HAP-1 (cell line): ENCODE results near the gene BBS9.
"Not testable (repeated sequence)": the region's sequence is repeated elsewhere in the genome, so short reads cannot be mapped to it uniquely, and the experiment has no call there.

Experiments used
- DNase-seq, 2 experiments: peaks; one replicate each; pipeline ENCODE4 v3.0.0-alpha.2; 2016 to 2020; ENCODE audit warnings: low spot score in 2 of 2
- H3K27me3 ChIP-seq: fragments of 250-450 bp; sonication (Bioruptor Pico); 2 replicates; pipeline ENCODE4 v1.5.1; 2020; ENCODE audit warnings: low read depth, mild to moderate bottlenecking, moderate library complexity
- H3K36me3 ChIP-seq: fragments of 250-450 bp; sonication (Bioruptor Pico); replicated peaks from 2 replicates; pipeline ENCODE4 v1.5.1; 2020; ENCODE audit warnings: mild to moderate bottlenecking
- H3K4me1 ChIP-seq: fragments of 250-450 bp; sonication (Bioruptor Pico); 2 replicates; pipeline ENCODE4 v1.5.1; 2020; ENCODE audit warnings: mild to moderate bottlenecking
- H3K4me3 ChIP-seq: fragments of 250-450 bp; sonication (Bioruptor Pico); 2 replicates; pipeline ENCODE4 v1.5.1; 2020; ENCODE audit warnings: mild to moderate bottlenecking, moderate library complexity
- H3K9me3 ChIP-seq: fragments of 250-450 bp; sonication (Bioruptor Pico); 2 replicates; pipeline ENCODE4 v1.5.1; 2020; ENCODE audit warnings: mild to moderate bottlenecking, moderate library complexity
- in situ Hi-C: fragments of 300-500 bp; cut with MboI; formaldehyde crosslinking; loops from 3 replicates; pipeline ENCODE4 v1.14.3; 2020; ENCODE audit warnings: low sequenced_read_pairs, inconsistent platforms, mixed read lengths

Gene BBS9

DNA sequence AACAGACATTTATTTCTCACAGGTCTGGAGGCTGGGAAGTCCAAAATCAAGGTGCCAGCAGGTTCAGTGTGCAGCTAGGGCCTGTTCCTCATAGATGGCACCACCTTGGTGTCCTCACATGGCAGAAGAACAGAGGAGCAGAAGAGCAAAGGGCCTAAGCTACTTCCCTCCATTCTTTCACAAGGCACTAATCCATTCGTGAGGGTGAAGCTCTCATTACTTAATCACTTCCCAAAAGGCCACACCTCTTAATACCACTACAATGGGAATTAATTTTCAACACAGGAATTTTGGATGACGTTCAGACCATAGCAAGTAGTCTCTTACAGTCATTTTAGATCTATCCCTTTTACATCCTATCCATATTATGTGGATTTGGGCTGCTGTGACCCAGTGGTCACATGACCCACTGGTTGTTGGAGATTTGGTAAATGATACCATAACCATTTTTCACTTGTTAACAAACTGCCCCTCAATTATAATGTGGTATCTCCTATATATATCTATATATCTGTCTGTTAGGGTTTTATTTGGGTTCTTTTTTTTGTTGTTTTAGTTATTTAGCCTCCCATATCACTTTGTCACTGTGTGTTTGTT is 63.4 kb downstream of the BBS9 start:
- Histone ChIP-seq H3K4me3 (no peak overlapping the region), H3K9me3 (no peaks in the 10 kb centered on the region), H3K36me3 (no peaks in the 10 kb centered on the region), H3K4me1 (no peaks in the 10 kb centered on the region), H3K27me3 (peaks cover 12% of the 10 kb centered on the region)
- in situ Hi-C loops, result no loop called here
- no peak for DNase-seq

DNA sequence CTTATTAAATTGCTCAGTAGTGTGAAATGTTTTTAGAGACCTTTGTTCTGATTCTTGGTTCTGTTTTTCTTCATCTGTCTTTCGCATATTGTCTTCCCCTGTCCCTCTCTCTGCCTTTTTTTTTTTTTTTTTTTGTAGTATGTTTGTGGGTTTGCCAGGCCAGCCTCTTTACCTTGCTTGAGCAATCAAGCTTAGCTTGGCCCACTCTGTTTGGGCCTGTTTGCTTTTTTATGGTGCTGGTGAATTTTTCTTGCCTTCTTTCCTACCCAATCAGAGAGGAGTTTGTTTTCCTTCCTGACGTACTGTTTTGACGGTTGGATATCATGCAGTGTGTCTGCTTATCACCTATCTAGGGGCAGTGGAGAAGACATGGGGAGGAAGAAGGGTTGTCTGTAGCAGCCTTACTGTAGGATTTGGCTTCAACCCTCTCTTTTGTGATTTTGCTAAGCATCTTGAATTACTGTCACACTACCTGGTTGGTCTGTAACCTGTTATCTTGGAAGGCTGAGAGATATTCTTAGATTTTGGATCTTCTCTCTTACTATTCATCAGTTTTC is 64.0 kb downstream of the BBS9 start:
- in situ Hi-C loops, result no loop called here
- H3K27me3 ChIP-seq, result peaks cover 12% of the 10 kb centered on the region
- H3K4me3 ChIP-seq, result no peak overlapping the region
- H3K36me3 ChIP-seq, result no peaks in the 10 kb centered on the region
- H3K9me3 ChIP-seq, result no peaks in the 10 kb centered on the region
- no peak for DNase-seq
- no peaks in the 10 kb centered on the region for H3K4me1 ChIP-seq

DNA sequence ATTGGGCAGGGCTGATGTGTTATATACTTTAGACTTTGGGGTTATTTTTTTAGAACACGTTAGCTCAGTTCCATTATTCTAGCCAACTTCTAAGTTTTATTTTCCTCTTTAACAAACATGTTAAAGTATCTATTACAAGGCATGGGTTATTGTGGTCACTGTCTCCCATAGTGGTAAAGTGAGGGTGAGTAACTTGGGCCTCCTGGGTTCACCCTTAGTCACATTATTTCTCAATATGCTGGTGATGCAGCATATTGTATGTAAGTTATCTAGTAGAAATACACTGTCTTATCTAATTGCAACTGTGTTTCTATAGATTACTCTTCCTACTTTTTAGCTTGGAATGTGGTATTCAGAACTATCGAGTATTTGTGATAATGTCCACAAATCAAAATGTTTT is 65.9 kb downstream of the BBS9 start:
- no peak for DNase-seq
- in situ Hi-C loops, result no loop called here

DNA sequence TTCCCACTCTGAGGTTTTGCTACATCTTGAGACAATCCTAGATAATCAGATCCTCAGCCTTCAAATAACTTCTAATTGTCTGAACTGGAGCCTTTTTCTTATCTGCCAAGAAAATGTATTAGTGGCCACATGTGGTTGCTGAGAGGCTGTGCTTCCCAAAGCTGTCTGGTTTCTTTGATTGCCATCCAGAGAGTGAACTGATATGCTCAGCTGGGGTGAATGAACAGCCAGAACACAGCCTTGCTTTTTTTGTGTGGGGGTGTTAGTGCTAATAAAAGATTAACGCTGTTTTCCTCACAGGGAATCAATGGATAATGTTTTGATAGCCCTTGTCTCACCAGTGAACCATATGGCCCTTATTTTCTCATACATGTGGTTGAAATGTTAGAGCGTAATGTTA is 66.9 kb downstream of the BBS9 start:
- Histone ChIP-seq H3K9me3 (no peaks in the 10 kb centered on the region), H3K4me3 (no peak overlapping the region), H3K36me3 (no peaks in the 10 kb centered on the region), H3K4me1 (no peaks in the 10 kb centered on the region), H3K27me3 (peaks cover 12% of the 10 kb centered on the region)
- DNase-seq, result no peak
- in situ Hi-C loops, result no loop called here

More for the DNA sequence above, 65.9 kb downstream of the BBS9 start:
- H3K27me3 ChIP-seq, result peaks cover 12% of the 10 kb centered on the region
- H3K36me3 ChIP-seq, result no peaks in the 10 kb centered on the region
- H3K9me3 ChIP-seq, result no peaks in the 10 kb centered on the region
- H3K4me3 ChIP-seq, result no peak overlapping the region
- no peaks in the 10 kb centered on the region for H3K4me1 ChIP-seq

DNA sequence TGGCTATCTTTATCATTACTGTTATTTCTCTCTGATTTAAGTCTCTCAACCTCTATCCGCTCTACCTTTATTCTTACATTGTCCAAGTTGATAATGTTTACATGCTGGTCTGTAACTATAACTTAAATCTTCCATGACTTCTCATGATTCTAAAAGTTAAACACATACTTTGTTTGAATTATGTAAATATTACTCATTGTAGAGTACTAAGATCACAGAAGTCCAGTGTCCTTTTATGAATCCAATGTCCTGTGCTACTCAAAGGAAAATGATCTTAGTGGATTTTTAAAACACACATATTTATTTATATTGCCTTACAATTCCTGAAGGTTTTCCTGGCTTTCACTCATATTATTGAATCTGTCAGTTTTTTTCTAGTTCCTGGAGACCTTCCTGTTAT is 70.9 kb downstream of the BBS9 start:
- Histone ChIP-seq H3K4me1 (no peaks in the 10 kb centered on the region), H3K4me3 (no peak overlapping the region), H3K27me3 (peaks cover 12% of the 10 kb centered on the region), H3K9me3 (no peaks in the 10 kb centered on the region), H3K36me3 (no peaks in the 10 kb centered on the region)
- DNase-seq, result no peak
- in situ Hi-C loops, result no loop called here

DNA sequence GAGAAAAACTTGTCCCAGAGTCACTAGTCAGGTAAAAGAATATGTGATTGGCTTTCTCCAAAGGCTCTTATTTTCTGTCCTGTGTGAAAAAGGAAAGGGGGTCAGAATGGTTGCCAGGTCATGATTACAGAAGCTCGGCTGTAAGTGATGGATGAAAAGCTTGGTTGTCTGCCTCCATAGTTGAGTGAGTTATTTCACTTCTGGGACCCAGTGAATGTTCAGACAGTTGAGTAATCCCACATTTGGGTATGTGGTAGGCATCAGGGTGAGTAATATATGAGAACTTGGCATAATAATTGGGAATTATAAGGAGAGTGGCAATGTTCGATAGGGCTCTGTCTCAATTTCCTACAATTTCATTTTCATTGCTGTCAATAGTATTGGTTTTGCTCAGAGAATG is 72.5 kb downstream of the BBS9 start:
- no peaks in the 10 kb centered on the region for H3K9me3 ChIP-seq
- peaks cover 3% of the 10 kb centered on the region; the same call in 1 of the 2 replicates for H3K27me3 ChIP-seq
- H3K36me3 ChIP-seq, result no peaks in the 10 kb centered on the region
- no peaks in the 10 kb centered on the region for H3K4me1 ChIP-seq
- no peak overlapping the region for H3K4me3 ChIP-seq
- DNase-seq, result no peak
- in situ Hi-C loops, result no loop called here

DNA sequence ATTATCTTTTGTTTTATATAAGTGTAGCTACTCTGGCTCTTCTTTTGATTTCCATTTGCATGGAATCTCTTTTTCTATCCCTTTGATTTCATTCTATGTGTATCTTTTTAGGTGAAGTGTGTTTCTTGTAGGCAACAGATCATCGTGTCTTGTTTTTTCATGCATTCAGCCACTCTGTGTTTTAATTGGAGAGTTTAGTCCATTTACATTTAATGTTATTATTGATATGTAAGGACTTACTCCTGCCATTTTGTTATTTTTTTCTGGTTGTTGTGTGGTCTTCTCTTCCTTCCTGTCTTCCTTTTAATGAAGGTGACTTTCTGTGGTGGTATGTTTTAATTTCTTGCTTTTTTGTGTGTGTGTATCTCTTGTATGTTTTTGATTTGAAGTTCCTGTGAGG is 81.6 kb downstream of the BBS9 start:
- Histone ChIP-seq H3K27me3 (no peaks in the 10 kb centered on the region), H3K4me1 (peaks cover 2% of the 10 kb centered on the region; the same call in 1 of the 2 replicates), H3K4me3 (no peak overlapping the region), H3K36me3 (no peaks in the 10 kb centered on the region), H3K9me3 (peaks cover 6% of the 10 kb centered on the region)
- in situ Hi-C loops, result no loop called here
- no peak for DNase-seq

DNA sequence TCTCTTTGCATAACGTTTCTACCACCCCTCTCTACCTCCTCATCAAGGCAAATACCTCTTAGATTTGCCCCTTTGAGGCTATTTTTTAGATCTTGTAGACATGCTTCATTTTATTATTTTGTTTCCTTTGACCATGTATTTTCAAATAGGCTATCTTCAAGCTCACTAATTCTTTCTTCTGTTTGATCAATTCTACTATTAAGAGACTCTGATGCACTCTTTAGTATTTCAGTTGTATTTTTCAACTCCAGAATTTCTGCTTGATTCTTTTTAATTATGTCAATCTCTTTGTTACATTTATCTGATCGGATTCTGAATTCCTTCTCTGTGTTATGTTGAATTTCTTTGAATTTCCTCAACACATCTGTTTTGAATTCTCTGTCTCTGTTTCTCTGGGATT is 82.8 kb downstream of the BBS9 start:
- no peaks in the 10 kb centered on the region for H3K27me3 ChIP-seq
- no peak overlapping the region for H3K4me3 ChIP-seq
- in situ Hi-C loops, result no loop called here
- peaks cover 9% of the 10 kb centered on the region for H3K4me1 ChIP-seq
- no peaks in the 10 kb centered on the region for H3K36me3 ChIP-seq
- peaks cover 6% of the 10 kb centered on the region for H3K9me3 ChIP-seq
- DNase-seq, result no peak

DNA sequence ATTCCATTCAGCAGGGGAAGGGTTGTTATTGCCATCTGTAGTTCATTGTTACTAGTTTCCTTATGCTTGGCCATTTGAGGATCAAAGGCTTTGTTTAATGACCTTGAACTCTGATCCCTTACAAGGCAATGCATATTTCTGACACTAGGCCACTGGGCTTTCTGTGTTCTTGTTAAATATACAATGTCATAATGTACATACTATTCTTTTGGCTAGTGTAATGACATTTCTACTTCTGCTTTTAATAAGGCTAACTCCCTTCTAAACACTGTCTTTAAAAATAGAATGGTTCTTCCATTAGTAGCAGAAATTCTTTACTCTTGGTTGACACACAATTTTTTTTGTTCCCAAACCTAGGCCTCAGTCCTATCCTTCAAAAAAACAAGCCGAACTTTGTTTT is 86.6 kb downstream of the BBS9 start:
- peaks cover 6% of the 10 kb centered on the region for H3K9me3 ChIP-seq
- no peaks in the 10 kb centered on the region for H3K27me3 ChIP-seq
- no peak for DNase-seq
- in situ Hi-C loops, result no loop called here
- H3K4me3 ChIP-seq, result no peak overlapping the region
- peaks cover 9% of the 10 kb centered on the region for H3K4me1 ChIP-seq
- no peaks in the 10 kb centered on the region for H3K36me3 ChIP-seq

DNA sequence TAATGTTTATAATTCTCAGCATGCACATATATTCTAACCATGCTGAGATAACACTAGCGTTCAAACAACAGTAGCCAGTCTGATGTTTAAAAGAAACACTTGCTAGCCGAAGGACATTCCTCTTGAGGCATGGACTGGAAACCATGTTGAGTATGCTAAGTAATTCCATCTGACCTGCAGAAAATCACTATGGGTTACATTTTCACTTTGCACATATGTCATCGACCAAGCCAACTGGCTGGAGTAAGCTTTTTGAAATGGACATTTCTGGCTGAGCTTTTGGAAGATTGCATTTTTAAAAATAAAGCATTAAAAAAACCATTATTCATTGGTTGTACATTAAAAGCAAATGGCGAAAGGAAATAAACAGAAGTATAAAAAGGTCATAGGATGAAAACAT is 88.2 kb downstream of the BBS9 start:
- Histone ChIP-seq H3K36me3 (no peaks in the 10 kb centered on the region), H3K4me1 (peaks cover 9% of the 10 kb centered on the region), H3K4me3 (no peak overlapping the region), H3K27me3 (no peaks in the 10 kb centered on the region), H3K9me3 (no peaks in the 10 kb centered on the region)
- in situ Hi-C loops, result no loop called here
- no peak for DNase-seq

DNA sequence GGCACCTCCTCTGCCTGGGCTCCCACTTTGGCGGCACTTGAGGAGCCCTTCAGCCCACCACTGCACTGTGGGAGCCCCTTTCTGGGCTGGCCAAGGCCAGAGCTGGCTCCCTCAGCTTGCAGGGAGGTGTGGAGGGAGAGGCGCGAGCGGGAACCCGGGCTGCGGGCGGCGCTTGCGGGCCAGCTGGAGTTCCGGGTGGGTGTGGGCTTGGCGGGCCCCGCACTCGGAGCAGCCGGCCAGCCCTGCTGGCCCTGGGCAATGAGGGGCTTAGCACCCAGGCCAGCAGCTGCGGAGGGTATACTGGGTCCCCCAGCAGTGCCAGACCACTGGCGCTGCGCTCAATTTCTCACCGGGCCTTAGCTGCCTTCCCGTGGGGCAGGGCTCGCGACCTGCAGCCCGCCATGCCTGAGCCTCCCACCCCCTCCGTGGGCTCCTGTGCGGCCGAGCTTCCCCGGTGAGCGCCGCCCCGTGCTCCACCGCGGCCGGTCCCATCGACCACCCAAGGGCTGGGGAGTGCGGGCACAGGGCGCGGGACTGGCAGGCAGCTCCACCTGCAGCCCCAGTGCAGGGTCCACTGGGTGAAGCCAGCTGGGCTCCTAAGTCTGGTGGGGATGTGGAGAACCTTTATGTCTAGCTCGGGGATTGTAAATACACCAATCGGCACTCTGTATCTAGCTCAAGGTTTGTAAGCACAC is 89.6 kb downstream of the BBS9 start:
- H3K4me3 ChIP-seq, H3K9me3 ChIP-seq, DNase-seq, H3K4me1 ChIP-seq, H3K27me3 ChIP-seq, in situ Hi-C loops, H3K36me3 ChIP-seq: not testable (repeated sequence)

DNA sequence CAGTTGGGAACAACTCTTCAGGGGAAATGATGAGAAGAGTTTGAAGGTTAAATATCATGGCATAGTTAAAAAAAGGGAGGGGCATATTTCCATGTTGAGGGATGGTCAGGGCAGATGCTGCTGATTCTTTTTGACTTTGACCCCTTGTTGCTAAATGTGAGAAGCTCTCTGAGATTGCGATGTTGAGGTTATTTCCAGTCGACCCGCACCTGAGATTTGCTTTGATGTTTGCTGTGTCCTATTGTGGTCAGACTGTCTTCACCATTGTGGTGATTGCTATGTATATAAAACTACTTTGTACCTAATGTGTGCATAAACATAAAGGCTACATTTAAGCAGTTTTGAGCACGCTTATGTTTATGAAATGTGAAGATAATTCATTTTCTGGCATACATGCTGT is 90.9 kb downstream of the BBS9 start:
- H3K36me3 ChIP-seq, result no peaks in the 10 kb centered on the region
- no peaks in the 10 kb centered on the region for H3K9me3 ChIP-seq
- peaks cover 9% of the 10 kb centered on the region for H3K4me1 ChIP-seq
- H3K4me3 ChIP-seq, result no peak overlapping the region
- in situ Hi-C loops, result no loop called here
- DNase-seq, result no peak
- H3K27me3 ChIP-seq, result no peaks in the 10 kb centered on the region

DNA sequence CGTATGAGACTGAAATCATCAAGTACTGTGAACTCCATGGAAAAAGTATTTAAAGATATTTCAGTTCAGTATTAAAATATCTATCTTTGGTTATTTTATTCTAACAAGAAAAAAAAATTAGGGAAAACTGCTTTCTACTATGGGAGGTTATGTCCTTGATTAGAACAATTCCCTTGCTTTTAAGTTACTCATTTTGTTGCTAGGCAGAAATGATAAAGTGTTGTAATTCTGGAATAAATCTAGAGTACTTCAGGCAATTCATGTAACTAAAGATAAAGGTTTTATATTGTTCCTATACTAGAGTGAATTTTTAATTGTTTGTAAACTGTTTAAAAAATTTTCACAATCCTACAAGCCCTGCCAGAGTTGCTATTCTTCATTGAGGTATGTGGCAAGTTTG is 92.0 kb downstream of the BBS9 start:
- Histone ChIP-seq H3K27me3 (no peaks in the 10 kb centered on the region), H3K4me3 (no peak overlapping the region), H3K36me3 (no peaks in the 10 kb centered on the region), H3K4me1 (peaks cover 3% of the 10 kb centered on the region; the same call in 1 of the 2 replicates), H3K9me3 (no peaks in the 10 kb centered on the region)
- in situ Hi-C loops, result no loop called here
- no peak for DNase-seq

DNA sequence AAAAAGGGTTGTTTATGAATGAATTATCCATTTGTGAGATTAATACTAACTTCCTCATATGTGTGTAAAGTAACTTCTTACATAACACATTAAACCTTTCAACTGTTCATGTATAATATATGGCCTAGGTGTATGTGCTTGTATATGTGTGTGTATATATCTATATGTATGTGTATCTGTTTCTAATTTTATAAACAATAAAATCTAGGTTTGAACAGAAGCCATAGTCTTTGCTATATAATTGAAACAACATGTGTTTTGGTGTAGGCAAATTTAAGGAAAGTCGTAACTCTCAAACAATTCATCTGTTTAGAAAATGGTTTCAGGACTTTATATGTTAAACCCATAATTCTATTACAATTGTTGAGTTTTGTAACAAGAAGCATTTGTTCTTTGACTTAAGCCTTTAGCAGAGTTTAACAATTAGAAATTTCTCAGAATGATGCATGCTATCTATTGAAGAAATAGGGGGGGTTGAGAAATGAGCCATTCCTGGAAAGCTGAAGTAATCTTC is 103.3 kb downstream of the BBS9 start:
- Histone ChIP-seq H3K9me3 (no peaks in the 10 kb centered on the region), H3K4me3 (no peak overlapping the region), H3K36me3 (no peaks in the 10 kb centered on the region), H3K27me3 (peaks cover 4% of the 10 kb centered on the region), H3K4me1 (no peaks in the 10 kb centered on the region)
- in situ Hi-C loops, result loop anchor here (25.0 kb wide), 1 partner anchor 705 kb away; no protein-coding TSS in a partner anchor
- DNase-seq, result no peak
